ENCODE results near the gene SSRP1. TPM values are rescaled to one million over a fixed set of nuclear protein-coding genes. Genes with fewer than 3 reads are reported as not detected.

Gene SSRP1
- total RNA-seq, 1 donor from 2014 or later, result 99.4 TPM

- H3K4me3 Mint-ChIP-seq (ENCODE audit: unreplicated experiment), result no peak overlapping the region
- no peak for TF ChIP-seq CTCF (IDR thresholded peaks at IDR 0.05)
- no peak for DNase-seq (ENCODE audit: extremely low spot score, unreplicated experiment)
- no peaks in the 10 kb centered on the region for H3K9me3 Mint-ChIP-seq (ENCODE audit: unreplicated experiment)
- H3K36me3 Mint-ChIP-seq (ENCODE audit: unreplicated experiment), result peaks cover 44% of the 10 kb centered on the region
- no peaks in the 10 kb centered on the region for H3K27me3 Mint-ChIP-seq (ENCODE audit: unreplicated experiment)
- no peak overlapping the region for H3K27ac Mint-ChIP-seq (ENCODE audit: unreplicated experiment)
- H3K4me1 Mint-ChIP-seq (ENCODE audit: unreplicated experiment), result peaks cover 60% of the 10 kb centered on the region
These were observed 27.9 kb downstream of the SSRP1 start for GRCh38 chr11:57307666-57308270.

GRCh38 chr11:57306940-57307565 lies 28.6 kb downstream of the SSRP1 start:
- no peak for TF ChIP-seq CTCF (IDR thresholded peaks at IDR 0.05)
- Mint-ChIP-seq H3K27ac (ENCODE audit: unreplicated experiment) (peak overlapping the region; percentile 55), H3K36me3 (ENCODE audit: unreplicated experiment) (peaks cover 43% of the 10 kb centered on the region), H3K9me3 (ENCODE audit: unreplicated experiment) (no peaks in the 10 kb centered on the region), H3K4me3 (ENCODE audit: unreplicated experiment) (no peak overlapping the region), H3K27me3 (ENCODE audit: unreplicated experiment) (no peaks in the 10 kb centered on the region), H3K4me1 (ENCODE audit: unreplicated experiment) (peaks cover 54% of the 10 kb centered on the region)
- no peak for DNase-seq (ENCODE audit: extremely low spot score, unreplicated experiment)

GRCh38 chr11:57306161-57306876 lies 29.4 kb downstream of the SSRP1 start:
- peak overlapping the region; percentile 58 for H3K27ac Mint-ChIP-seq (ENCODE audit: unreplicated experiment)
- peaks cover 47% of the 10 kb centered on the region for H3K4me1 Mint-ChIP-seq (ENCODE audit: unreplicated experiment)
- peaks cover 50% of the 10 kb centered on the region for H3K36me3 Mint-ChIP-seq (ENCODE audit: unreplicated experiment)
- no peaks in the 10 kb centered on the region for H3K27me3 Mint-ChIP-seq (ENCODE audit: unreplicated experiment)
- TF ChIP-seq CTCF (IDR thresholded peaks at IDR 0.05), result no peak
- no peaks in the 10 kb centered on the region for H3K9me3 Mint-ChIP-seq (ENCODE audit: unreplicated experiment)
- no peak overlapping the region for H3K4me3 Mint-ChIP-seq (ENCODE audit: unreplicated experiment)
- DNase-seq (ENCODE audit: extremely low spot score, unreplicated experiment), result no peak

- Mint-ChIP-seq H3K4me3 (ENCODE audit: unreplicated experiment) (no peak overlapping the region), H3K4me1 (ENCODE audit: unreplicated experiment) (peaks cover 39% of the 10 kb centered on the region), H3K27ac (ENCODE audit: unreplicated experiment) (no peak overlapping the region), H3K27me3 (ENCODE audit: unreplicated experiment) (no peaks in the 10 kb centered on the region), H3K9me3 (ENCODE audit: unreplicated experiment) (no peaks in the 10 kb centered on the region), H3K36me3 (ENCODE audit: unreplicated experiment) (peaks cover 58% of the 10 kb centered on the region)
- no peak for TF ChIP-seq CTCF (IDR thresholded peaks at IDR 0.05)
- no peak for DNase-seq (ENCODE audit: extremely low spot score, unreplicated experiment)
These were observed 30.2 kb downstream of the SSRP1 start for GRCh38 chr11:57305523-57305922.

GRCh38 chr11:57303990-57304579 lies 31.6 kb downstream of the SSRP1 start:
- Mint-ChIP-seq H3K4me3 (ENCODE audit: unreplicated experiment) (no peak overlapping the region), H3K9me3 (ENCODE audit: unreplicated experiment) (peaks cover 4% of the 10 kb centered on the region), H3K27me3 (ENCODE audit: unreplicated experiment) (no peaks in the 10 kb centered on the region), H3K36me3 (ENCODE audit: unreplicated experiment) (peaks cover 57% of the 10 kb centered on the region), H3K27ac (ENCODE audit: unreplicated experiment) (peak overlapping the region; percentile 65), H3K4me1 (ENCODE audit: unreplicated experiment) (peaks cover 32% of the 10 kb centered on the region)
- no peak for TF ChIP-seq CTCF (IDR thresholded peaks at IDR 0.05)
- DNase-seq (ENCODE audit: extremely low spot score, unreplicated experiment), result no peak

All from osteocyte (in vitro differentiated cells).